Mesenchymal stem cell (in vitro differentiated cells and primary cell): ENCODE data around the gene OPCML.

ENCODE experiments used
- DNase-seq: peaks from one replicate; pipeline ENCODE4 v3.0.0-alpha.2; 2013
- H2AFZ ChIP-seq: one replicate; pipeline ENCODE4 v1.6.1; 2013; ENCODE audit warnings: low read depth, mild to moderate bottlenecking, control low read depth, inconsistent platforms, low read length, moderate library complexity
- H2AK5ac ChIP-seq: 2 replicates; pipeline ENCODE4 v1.6.1; 2013; ENCODE audit warnings: low read length, moderate library complexity, mild to moderate bottlenecking, inconsistent platforms; ENCODE audit not compliant: severe bottlenecking
- H2BK120ac ChIP-seq: one replicate; pipeline ENCODE4 v1.6.1; 2013; ENCODE audit warnings: low read depth, mild to moderate bottlenecking, inconsistent platforms, low read length, moderate library complexity
- H2BK12ac ChIP-seq, 2 experiments: one replicate each; pipeline ENCODE4 v1.6.1; 2013; ENCODE audit warnings: inconsistent platforms in 2 of 2, low read length in 2 of 2, mild to moderate bottlenecking in 2 of 2, moderate library complexity in 2 of 2, control low read depth in 1 of 2
- H2BK15ac ChIP-seq: one replicate; pipeline ENCODE4 v1.6.1; 2013; ENCODE audit warnings: mild to moderate bottlenecking, low read depth, inconsistent platforms; ENCODE audit not compliant: poor library complexity, severe bottlenecking
- H2BK5ac ChIP-seq: 2 replicates; pipeline ENCODE4 v1.6.1; 2013; ENCODE audit warnings: low read depth, mild to moderate bottlenecking, low read length, control low read depth, inconsistent platforms; ENCODE audit not compliant: poor library complexity, severe bottlenecking
- H3K14ac ChIP-seq, 2 experiments: one replicate each; pipeline ENCODE4 v1.6.1; 2013; ENCODE audit warnings: inconsistent platforms in 2 of 2, low read length in 2 of 2, control low read depth in 1 of 2, mild to moderate bottlenecking in 1 of 2, moderate library complexity in 1 of 2
- H3K18ac ChIP-seq, 2 experiments: one replicate each; pipeline ENCODE4 v1.6.1; 2013; ENCODE audit warnings: inconsistent platforms in 2 of 2, low read length in 2 of 2, control low read depth in 1 of 2, low read depth in 1 of 2, mild to moderate bottlenecking in 1 of 2
- H3K23ac ChIP-seq, 2 experiments: one replicate each; pipeline ENCODE4 v1.6.1; 2013; ENCODE audit warnings: inconsistent platforms in 2 of 2, low read length in 2 of 2, mild to moderate bottlenecking in 2 of 2, moderate library complexity in 2 of 2, control low read depth in 1 of 2
- H3K27ac ChIP-seq: 2 replicates; pipeline ENCODE4 v1.5.1; 2013; ENCODE audit warnings: mild to moderate bottlenecking, moderate library complexity, low read length, control low read depth, inconsistent platforms; ENCODE audit not compliant: poor library complexity, severe bottlenecking
- H3K27me3 ChIP-seq, 2 experiments: 2 replicates each; pipeline versions ENCODE4 v1.6.1 to v1.7.0; 2013; ENCODE audit warnings: low read length in 2 of 2, mild to moderate bottlenecking in 2 of 2, moderate library complexity in 2 of 2, control low read depth in 1 of 2, inconsistent platforms in 1 of 2; ENCODE audit not compliant: control insufficient read depth in 1 of 2, insufficient read depth in 1 of 2
- H3K36me3 ChIP-seq, 2 experiments: 2 replicates each; pipeline versions ENCODE4 v1.6.1 to v1.7.0; 2013; ENCODE audit warnings: low read length in 2 of 2, control low read depth in 1 of 2, inconsistent platforms in 1 of 2, low read depth in 1 of 2, mild to moderate bottlenecking in 1 of 2; ENCODE audit not compliant: insufficient read depth in 2 of 2, control insufficient read depth in 1 of 2
- H3K4ac ChIP-seq, 2 experiments: one replicate each; pipeline ENCODE4 v1.6.1; 2013; ENCODE audit warnings: inconsistent platforms in 2 of 2, low read length in 2 of 2, mild to moderate bottlenecking in 2 of 2, moderate library complexity in 2 of 2, control low read depth in 1 of 2, low read depth in 1 of 2
- H3K4me1 ChIP-seq: 2 replicates; pipeline ENCODE4 v1.6.1; 2013; ENCODE audit warnings: low read depth, low read length, control low read depth; ENCODE audit not compliant: control insufficient read depth, insufficient read depth
- H3K4me2 ChIP-seq: 2 replicates; pipeline ENCODE4 v1.6.1; 2013; ENCODE audit warnings: low read length, mild to moderate bottlenecking, inconsistent platforms; ENCODE audit not compliant: poor library complexity, severe bottlenecking
- H3K4me3 ChIP-seq, 2 experiments: 2 replicates each; pipeline versions ENCODE4 v1.5.1 to v1.7.0; 2013; ENCODE audit warnings: low read length in 2 of 2, mild to moderate bottlenecking in 2 of 2, control low read depth in 1 of 2, low read depth in 1 of 2; ENCODE audit not compliant: insufficient read depth in 1 of 2
- H3K79me1 ChIP-seq: replicated peaks from 2 replicates; pipeline ENCODE4 v1.6.1; 2013; ENCODE audit warnings: mild to moderate bottlenecking, control low read depth, low read length, inconsistent platforms; ENCODE audit not compliant: poor library complexity, severe bottlenecking
- H3K9ac ChIP-seq: 2 replicates; pipeline ENCODE4 v1.7.0; 2013; ENCODE audit warnings: mild to moderate bottlenecking, low read length, moderate library complexity
- H3K9me3 ChIP-seq: 2 replicates; pipeline ENCODE4 v1.7.0; 2013; ENCODE audit warnings: mild to moderate bottlenecking, low read length; ENCODE audit not compliant: control insufficient read depth
- H4K8ac ChIP-seq: one replicate; pipeline ENCODE4 v1.6.1; 2013; ENCODE audit warnings: inconsistent platforms, mild to moderate bottlenecking, low read length, moderate library complexity
- H4K91ac ChIP-seq: one replicate; pipeline ENCODE4 v1.6.1; 2013; ENCODE audit warnings: mild to moderate bottlenecking, low read length, inconsistent platforms
- WGBS: methylation state at CpG from one replicate; pipeline ENCODE4 v1.1.7; 2013; ENCODE audit warnings: mixed read lengths; 5-methylcytosine and 5-hydroxymethylcytosine counted together

OPCML gene

DNA sequence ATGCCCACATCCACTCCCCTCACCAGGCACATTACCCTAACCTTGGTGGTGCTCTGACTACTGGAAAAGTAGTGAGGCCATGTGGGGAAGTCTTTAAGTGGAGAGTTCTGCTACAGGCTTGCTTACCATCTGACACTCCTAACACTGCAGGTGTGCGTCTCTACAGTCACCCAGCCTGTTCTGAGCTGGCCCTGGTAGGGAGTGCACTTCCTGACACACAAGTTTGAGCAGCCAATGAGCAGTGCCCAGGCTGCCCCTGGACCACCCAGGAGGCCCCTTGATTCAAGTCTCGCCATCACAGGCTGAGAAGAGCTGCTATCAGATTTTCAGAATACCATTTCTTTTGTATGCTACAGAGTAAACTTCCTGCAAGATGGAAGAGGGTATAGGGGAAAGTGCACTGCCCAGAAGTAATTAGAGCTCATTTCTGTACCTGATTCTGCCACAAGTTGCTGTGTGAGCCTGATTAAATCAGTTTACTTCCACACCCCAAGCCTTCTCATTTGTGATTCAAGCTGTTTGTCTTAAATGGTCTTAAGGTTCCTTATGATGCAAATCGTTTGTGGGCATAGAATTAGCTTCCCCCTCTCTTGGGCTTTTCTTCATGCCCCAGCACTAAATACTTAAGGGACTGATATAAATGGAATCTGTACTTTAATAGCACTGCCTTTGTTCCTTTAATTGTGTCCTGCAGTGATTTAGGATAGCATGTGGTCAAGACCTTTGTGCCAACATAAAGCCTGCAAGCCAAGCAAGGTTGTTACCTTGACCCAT lies 22.2 kb downstream of the OPCML start:
- Histone ChIP-seq H3K14ac (no peak overlapping the region), H3K27ac (no peak overlapping the region), H3K4me3 (no peak overlapping the region), H3K23ac (no peak overlapping the region), H3K18ac (no peak overlapping the region), H4K91ac (no peak overlapping the region), H2BK15ac (no peak overlapping the region), H3K9ac (no peak overlapping the region), H3K79me1 (no peaks in the 10 kb centered on the region), H2AFZ (no peak overlapping the region), H3K4ac (no peak overlapping the region), H3K4me2 (no peak overlapping the region), H3K9me3 (no peaks in the 10 kb centered on the region), H3K4me1 (no peaks in the 10 kb centered on the region), H2BK120ac (no peak overlapping the region), H3K36me3 (no peaks in the 10 kb centered on the region), H2AK5ac (no peak overlapping the region), H4K8ac (no peak overlapping the region), H2BK12ac (no peak overlapping the region), H2BK5ac (no peak overlapping the region), H3K27me3 (no peaks in the 10 kb centered on the region)
- DNase-seq, result no peak
- 60% methylated on average over 2 of the region's 3 CpGs for WGBS

DNA sequence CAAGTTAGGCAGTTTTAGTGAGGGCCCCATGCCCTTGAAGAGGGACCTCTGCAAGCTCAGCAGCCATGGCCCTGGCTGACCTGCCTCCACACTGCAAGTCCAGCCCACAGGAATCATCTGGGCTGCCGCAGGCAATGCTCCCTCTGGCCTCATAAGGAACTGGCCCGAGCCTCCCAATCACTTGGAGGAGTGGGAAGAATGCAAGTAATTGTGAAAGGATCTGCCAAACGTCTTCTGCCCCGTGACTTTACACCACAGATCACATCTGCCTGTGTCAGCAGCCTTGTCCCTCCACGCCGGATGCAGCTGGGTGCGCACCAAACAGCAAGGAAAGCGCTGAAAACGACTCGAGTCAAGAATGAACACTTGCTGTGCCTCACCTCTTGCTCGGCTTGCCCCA lies 23.8 kb downstream of the OPCML start:
- H3K36me3 ChIP-seq, result no peaks in the 10 kb centered on the region
- WGBS, result 72% methylated on average over 11 of the region's 11 CpGs
- H3K9ac ChIP-seq, result no peak overlapping the region
- no peak overlapping the region for H2BK5ac ChIP-seq
- no peaks in the 10 kb centered on the region for H3K4me1 ChIP-seq
- no peak overlapping the region for H2AFZ ChIP-seq
- H4K91ac ChIP-seq, result no peak overlapping the region
- no peaks in the 10 kb centered on the region for H3K27me3 ChIP-seq
- H3K4ac ChIP-seq, result no peak overlapping the region
- no peaks in the 10 kb centered on the region for H3K9me3 ChIP-seq
- H3K4me3 ChIP-seq, result no peak overlapping the region
- no peak overlapping the region for H3K27ac ChIP-seq
- H2BK15ac ChIP-seq, result no peak overlapping the region
- no peak overlapping the region for H2BK12ac ChIP-seq
- no peak overlapping the region for H3K4me2 ChIP-seq
- H3K18ac ChIP-seq, result no peak overlapping the region
- H2BK120ac ChIP-seq, result no peak overlapping the region
- H3K79me1 ChIP-seq, result no peaks in the 10 kb centered on the region
- H3K14ac ChIP-seq, result no peak overlapping the region
- H4K8ac ChIP-seq, result no peak overlapping the region
- H2AK5ac ChIP-seq, result no peak overlapping the region
- no peak for DNase-seq
- H3K23ac ChIP-seq, result no peak overlapping the region

DNA sequence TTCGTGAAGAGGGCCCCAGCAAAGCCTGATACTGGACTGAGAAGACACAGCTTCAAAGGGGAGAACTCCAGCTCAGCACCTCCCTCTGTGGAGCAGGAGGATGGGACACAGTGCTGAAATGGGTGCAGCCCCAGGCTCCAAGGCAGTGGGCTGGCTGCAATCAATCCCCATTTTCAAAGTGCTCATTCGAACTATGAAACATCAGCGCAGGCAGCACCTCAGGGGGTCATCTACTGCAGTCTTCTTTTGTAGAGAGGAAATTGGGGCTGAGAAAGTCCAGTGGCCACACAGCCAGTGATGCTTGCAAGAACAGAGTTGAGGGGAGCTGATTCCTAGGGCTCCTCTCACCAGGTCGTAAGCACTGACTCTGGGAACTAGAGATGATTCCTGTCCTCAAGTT lies 25.1 kb downstream of the OPCML start:
- H3K9me3 ChIP-seq, result no peaks in the 10 kb centered on the region
- DNase-seq, result no peak
- H3K4me1 ChIP-seq, result no peaks in the 10 kb centered on the region
- no peak overlapping the region for H2BK120ac ChIP-seq
- H3K36me3 ChIP-seq, result no peaks in the 10 kb centered on the region
- WGBS, result 74% methylated on average over 4 of the region's 4 CpGs
- no peak overlapping the region for H3K14ac ChIP-seq
- no peaks in the 10 kb centered on the region for H3K27me3 ChIP-seq
- H3K4me2 ChIP-seq, result no peak overlapping the region
- H3K23ac ChIP-seq, result no peak overlapping the region
- no peaks in the 10 kb centered on the region for H3K79me1 ChIP-seq
- no peak overlapping the region for H2BK15ac ChIP-seq
- no peak overlapping the region for H2BK5ac ChIP-seq
- no peak overlapping the region for H3K4ac ChIP-seq
- H3K9ac ChIP-seq, result no peak overlapping the region
- H4K91ac ChIP-seq, result no peak overlapping the region
- no peak overlapping the region for H2AK5ac ChIP-seq
- H4K8ac ChIP-seq, result no peak overlapping the region
- H3K18ac ChIP-seq, result no peak overlapping the region
- no peak overlapping the region for H2AFZ ChIP-seq
- no peak overlapping the region for H3K27ac ChIP-seq
- no peak overlapping the region for H2BK12ac ChIP-seq
- no peak overlapping the region for H3K4me3 ChIP-seq

DNA sequence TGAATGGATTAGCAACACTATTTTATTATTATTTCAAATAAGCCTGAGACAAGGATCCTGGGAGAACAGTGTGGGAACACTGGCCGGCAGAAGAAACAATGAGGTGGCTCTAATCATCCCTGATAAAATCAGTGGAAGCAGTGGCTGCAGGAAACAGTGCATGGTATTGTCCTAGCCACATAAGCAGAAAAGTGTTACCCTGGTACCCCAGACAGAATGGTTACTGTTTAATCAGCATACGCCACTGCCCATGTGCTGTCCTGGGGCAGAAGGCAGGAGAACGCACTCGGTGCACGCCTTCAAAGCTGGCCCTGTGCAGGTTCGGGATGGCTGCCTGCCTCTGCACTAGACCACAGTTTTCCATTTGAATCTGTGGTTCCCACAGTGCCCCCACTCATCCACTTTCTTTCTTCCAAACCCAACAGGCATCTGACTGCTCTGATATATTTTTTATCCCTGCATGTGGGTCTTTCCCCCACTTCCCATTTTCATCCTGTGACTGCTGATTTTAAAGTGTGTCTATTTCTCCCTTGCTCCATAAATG lies 25.7 kb downstream of the OPCML start:
- Histone ChIP-seq H2BK120ac (no peak overlapping the region), H3K36me3 (no peaks in the 10 kb centered on the region), H2AK5ac (no peak overlapping the region), H2AFZ (no peak overlapping the region), H3K4me3 (no peak overlapping the region), H3K4me2 (no peak overlapping the region), H3K14ac (no peak overlapping the region), H3K9me3 (no peaks in the 10 kb centered on the region), H3K27ac (no peak overlapping the region), H2BK15ac (no peak overlapping the region), H2BK5ac (no peak overlapping the region), H2BK12ac (no peak overlapping the region), H4K91ac (no peak overlapping the region), H3K27me3 (no peaks in the 10 kb centered on the region), H3K79me1 (no peaks in the 10 kb centered on the region), H3K23ac (no peak overlapping the region), H4K8ac (no peak overlapping the region), H3K9ac (no peak overlapping the region), H3K4me1 (no peaks in the 10 kb centered on the region), H3K4ac (no peak overlapping the region), H3K18ac (no peak overlapping the region)
- 75% methylated on average over 6 of the region's 6 CpGs for WGBS
- no peak for DNase-seq
